ENCODE data around the gene P2RY1. TPM values are rescaled to one million over a fixed set of nuclear protein-coding genes. Genes with fewer than 3 reads are reported as not detected.

The P2RY1 gene
- total RNA-seq, 2 donors from 2014 or later, result 3.0 to 5.0 TPM

DNA sequence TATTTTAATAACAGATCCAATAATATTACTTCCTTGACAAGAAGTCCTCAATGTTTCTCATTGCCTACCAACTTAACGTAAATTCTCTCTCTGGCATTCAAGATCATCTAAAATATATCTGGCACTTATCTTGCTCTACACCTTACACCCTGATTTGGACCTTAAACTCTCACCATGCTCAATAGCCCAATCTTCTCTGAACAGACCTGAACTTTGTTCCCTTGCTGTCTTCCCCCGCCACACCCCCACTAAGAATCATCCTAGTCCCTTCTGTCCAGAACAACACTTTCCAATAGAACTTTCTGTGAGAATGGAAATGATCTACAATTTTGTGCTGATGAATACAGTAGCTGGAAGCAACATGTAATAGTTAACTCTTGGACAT lies 44.9 kb downstream of the P2RY1 start:
- ATAC-seq (ENCODE audit: insufficient number of reproducible peaks, low FRiP score, low read depth) (no peak), DNase-seq (ENCODE audit: low spot score) (no peak)
- no peaks in the 10 kb centered on the region for H3K27me3 ChIP-seq (replicated peaks; ENCODE audit: insufficient read depth)
- H3K36me3 ChIP-seq, result no peaks in the 10 kb centered on the region
- TF ChIP-seq, protein P1, sequence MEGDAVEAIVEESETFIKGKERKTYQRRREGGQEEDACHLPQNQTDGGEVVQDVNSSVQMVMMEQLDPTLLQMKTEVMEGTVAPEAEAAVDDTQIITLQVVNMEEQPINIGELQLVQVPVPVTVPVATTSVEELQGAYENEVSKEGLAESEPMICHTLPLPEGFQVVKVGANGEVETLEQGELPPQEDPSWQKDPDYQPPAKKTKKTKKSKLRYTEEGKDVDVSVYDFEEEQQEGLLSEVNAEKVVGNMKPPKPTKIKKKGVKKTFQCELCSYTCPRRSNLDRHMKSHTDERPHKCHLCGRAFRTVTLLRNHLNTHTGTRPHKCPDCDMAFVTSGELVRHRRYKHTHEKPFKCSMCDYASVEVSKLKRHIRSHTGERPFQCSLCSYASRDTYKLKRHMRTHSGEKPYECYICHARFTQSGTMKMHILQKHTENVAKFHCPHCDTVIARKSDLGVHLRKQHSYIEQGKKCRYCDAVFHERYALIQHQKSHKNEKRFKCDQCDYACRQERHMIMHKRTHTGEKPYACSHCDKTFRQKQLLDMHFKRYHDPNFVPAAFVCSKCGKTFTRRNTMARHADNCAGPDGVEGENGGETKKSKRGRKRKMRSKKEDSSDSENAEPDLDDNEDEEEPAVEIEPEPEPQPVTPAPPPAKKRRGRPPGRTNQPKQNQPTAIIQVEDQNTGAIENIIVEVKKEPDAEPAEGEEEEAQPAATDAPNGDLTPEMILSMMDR (IDR thresholded peaks at IDR 0.05), result no peak
- no peak overlapping the region for H3K27ac ChIP-seq
- H3K9me3 ChIP-seq, result no peaks in the 10 kb centered on the region
- H3K4me1 ChIP-seq (ENCODE audit: control insufficient read depth in 1 of 2, low read depth in 2 of 2), result no peaks in the 10 kb centered on the region
- no peak overlapping the region for H3K4me3 ChIP-seq

DNA sequence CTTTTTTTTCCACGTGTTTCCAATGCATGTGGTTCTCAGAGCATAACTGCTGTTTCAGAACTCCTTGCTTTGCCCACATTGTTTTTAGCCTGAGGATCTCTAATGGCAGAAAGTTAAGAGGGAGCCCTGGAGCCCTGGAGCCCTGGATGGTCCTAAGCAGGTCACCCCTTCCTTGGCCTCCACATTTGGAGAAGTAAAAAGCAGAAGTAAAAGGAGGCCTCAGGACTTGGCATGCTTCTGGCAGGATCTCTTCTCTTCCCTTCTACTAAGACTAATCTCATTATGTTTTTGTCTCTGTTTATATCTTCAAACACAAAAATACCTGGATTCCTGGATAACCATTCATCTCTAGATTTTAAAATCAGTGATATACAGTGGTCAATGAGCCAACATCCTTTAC lies 50.1 kb downstream of the P2RY1 start:
- H3K36me3 ChIP-seq, result no peaks in the 10 kb centered on the region
- no peak for DNase-seq (ENCODE audit: low spot score)
- H3K27ac ChIP-seq, result no peak overlapping the region
- no peaks in the 10 kb centered on the region for H3K9me3 ChIP-seq
- ATAC-seq (ENCODE audit: insufficient number of reproducible peaks, low FRiP score, low read depth), result no peak
- no peaks in the 10 kb centered on the region for H3K4me1 ChIP-seq (ENCODE audit: control insufficient read depth in 1 of 2, low read depth in 2 of 2)
- H3K4me3 ChIP-seq, result no peak overlapping the region
- no peaks in the 10 kb centered on the region for H3K27me3 ChIP-seq (replicated peaks; ENCODE audit: insufficient read depth)
- TF ChIP-seq, protein P1 (IDR thresholded peaks at IDR 0.05), result no peak
